WI38 (cell line): Measurements from ENCODE around the gene KRT72.

ENCODE experiments used
- H3K4me3 ChIP-seq: 2 replicates; pipeline ENCODE4 v1.5.1; 2011; ENCODE audit warnings: low read depth, mild to moderate bottlenecking, control low read depth, low read length
- CTCF ChIP-seq: IDR thresholded peaks from 2 replicates; pipeline ENCODE4 v1.5.1; 2012; ENCODE audit warnings: low read depth, mild to moderate bottlenecking, control low read depth, low read length

Gene KRT72

GRCh38 chr12:52579468-52580465 lies 21.5 kb downstream of the KRT72 start:
- no peak overlapping the region for H3K4me3 ChIP-seq
- no peak for TF ChIP-seq CTCF

GRCh38 chr12:52578469-52578868 lies 22.8 kb downstream of the KRT72 start:
- TF ChIP-seq CTCF = no peak
- H3K4me3 ChIP-seq = no peak overlapping the region

- H3K4me3 ChIP-seq = no peak overlapping the region
- TF ChIP-seq CTCF = no peak
Observed at GRCh38 chr12:52577316-52577715, 23.9 kb downstream of the KRT72 start.

GRCh38 chr12:52575948-52576347 lies 25.3 kb downstream of the KRT72 start:
- no peak overlapping the region for H3K4me3 ChIP-seq
- TF ChIP-seq CTCF = no peak

- no peak for TF ChIP-seq CTCF
Observed at GRCh38 chr12:52575256-52575655, 26.0 kb downstream of the KRT72 start.

GRCh38 chr12:52573743-52574142 lies 27.5 kb downstream of the KRT72 start, which contains the start of gene KRT74:
TSS of gene KRT74 (minus strand) at chr12:52573843. CDS start at chr12:52573777, 66 bp downstream.
- no peak for TF ChIP-seq CTCF
- H3K4me3 ChIP-seq = no peak within 1 kb of the TSS

More at GRCh38 chr12:52575256-52575655, 26.0 kb downstream of the KRT72 start:
- no peak overlapping the region for H3K4me3 ChIP-seq

- TF ChIP-seq CTCF = no peak
- H3K4me3 ChIP-seq = no peak overlapping the region
Observed at GRCh38 chr12:52573306-52573705, 28.0 kb downstream of the KRT72 start.
